Mesendoderm (in vitro differentiated cells): Measurements from ENCODE around the gene NFATC1.
A peak's percentile ranks its signal among the peaks of the same experiment; 100 is the strongest.

ENCODE experiments used
- DNase-seq: peaks from one replicate; pipeline ENCODE4 v3.0.0; 2013
- H2AK5ac ChIP-seq: 2 replicates; pipeline ENCODE4 v1.6.1; 2013; ENCODE audit warnings: low read length, inconsistent platforms
- H2BK120ac ChIP-seq: 2 replicates; pipeline ENCODE4 v1.6.1; 2013; ENCODE audit warnings: low read depth, mild to moderate bottlenecking, low read length, moderate library complexity, mixed read lengths
- H2BK15ac ChIP-seq: replicated peaks from 2 replicates; pipeline ENCODE4 v1.6.1; 2013; ENCODE audit warnings: low read depth, mild to moderate bottlenecking, moderate library complexity
- H2BK5ac ChIP-seq: 2 replicates; pipeline ENCODE4 v1.6.1; 2013; ENCODE audit warnings: low read length, inconsistent platforms
- H3K18ac ChIP-seq: 2 replicates; pipeline ENCODE4 v1.6.1; 2013; ENCODE audit warnings: mild to moderate bottlenecking, low read length, mixed read lengths
- H3K23ac ChIP-seq: one replicate; pipeline ENCODE4 v1.6.1; 2013; ENCODE audit warnings: low read length
- H3K27ac ChIP-seq: 2 replicates; pipeline ENCODE4 v1.5.1; 2013; ENCODE audit warnings: low read depth, mild to moderate bottlenecking, inconsistent platforms, low read length, moderate library complexity
- H3K27me3 ChIP-seq: 2 replicates; pipeline ENCODE4 v1.6.1; 2013; ENCODE audit warnings: low read length, control low read depth, mild to moderate bottlenecking, inconsistent platforms; ENCODE audit not compliant: insufficient read depth, poor library complexity
- H3K36me3 ChIP-seq: 2 replicates; pipeline ENCODE4 v1.6.1; 2013; ENCODE audit warnings: low read length, inconsistent platforms; ENCODE audit not compliant: control insufficient read depth, insufficient read depth
- H3K4ac ChIP-seq: one replicate; pipeline ENCODE4 v1.6.1; 2013; ENCODE audit warnings: low read depth, mild to moderate bottlenecking, low read length, moderate library complexity
- H3K4me1 ChIP-seq: 2 replicates; pipeline ENCODE4 v1.6.1; 2013; ENCODE audit warnings: low read depth, low read length, inconsistent platforms; ENCODE audit not compliant: control insufficient read depth
- H3K4me2 ChIP-seq: 2 replicates; pipeline ENCODE4 v1.6.1; 2013; ENCODE audit warnings: low read length
- H3K4me3 ChIP-seq: 2 replicates; pipeline ENCODE4 v1.5.1; 2013; ENCODE audit warnings: mild to moderate bottlenecking, low read length
- H3K56ac ChIP-seq: one replicate; pipeline ENCODE4 v1.6.1; 2013; ENCODE audit warnings: low read length
- H3K79me1 ChIP-seq: 2 replicates; pipeline ENCODE4 v1.6.1; 2013; ENCODE audit warnings: low read length, inconsistent platforms
- H3K79me2 ChIP-seq: 2 replicates; pipeline ENCODE4 v1.6.1; 2013; ENCODE audit warnings: mild to moderate bottlenecking, low read length; ENCODE audit not compliant: control insufficient read depth, insufficient read depth
- H3K9ac ChIP-seq: 2 replicates; pipeline ENCODE4 v1.6.1; 2013; ENCODE audit warnings: low read length, inconsistent platforms
- H4K5ac ChIP-seq: one replicate; pipeline ENCODE4 v1.6.1; 2013; ENCODE audit warnings: low read length
- H4K8ac ChIP-seq: one replicate; pipeline ENCODE4 v1.6.1; 2013; ENCODE audit warnings: low read depth, mild to moderate bottlenecking, control low read depth, low read length, moderate library complexity
- WGBS: extraction: QIAGEN DNeasy Blood & Tissue Kit; methylation state at CpG from one replicate; pipeline ENCODE4 v1.1.7; 2013; ENCODE audit warnings: low lambda C conversion rate, missing lambda C conversion rate; ENCODE audit not compliant: insufficient coverage; ENCODE audit errors: extremely low coverage; 5-methylcytosine and 5-hydroxymethylcytosine counted together

Gene NFATC1

GRCh38 chr18:79394534-79395307, 1.0 kb upstream of the NFATC1 start:
- Histone ChIP-seq H3K4ac (peak overlapping the region; percentile 48), H3K9ac (peak overlapping the region; percentile 47), H2BK15ac (no peak overlapping the region), H3K18ac (peak overlapping the region; percentile 98), H4K8ac (no peak overlapping the region), H3K36me3 (no peaks in the 10 kb centered on the region), H3K79me1 (no peaks in the 10 kb centered on the region), H2BK5ac (no peak overlapping the region), H3K79me2 (no peaks in the 10 kb centered on the region), H3K23ac (no peak overlapping the region), H2AK5ac (no peak overlapping the region), H3K27me3 (peaks cover 51% of the 10 kb centered on the region), H3K27ac (peak overlapping the region; percentile 17), H4K5ac (no peak overlapping the region), H3K4me2 (peak overlapping the region; percentile 34), H3K4me1 (no peaks in the 10 kb centered on the region), H2BK120ac (no peak overlapping the region), H3K4me3 (no peak overlapping the region), H3K56ac (peak overlapping the region; percentile 78)
- WGBS, result no CpG with 5 or more reads among the region's 67 CpGs
- DNase-seq, result peak; percentile 78

DNA sequence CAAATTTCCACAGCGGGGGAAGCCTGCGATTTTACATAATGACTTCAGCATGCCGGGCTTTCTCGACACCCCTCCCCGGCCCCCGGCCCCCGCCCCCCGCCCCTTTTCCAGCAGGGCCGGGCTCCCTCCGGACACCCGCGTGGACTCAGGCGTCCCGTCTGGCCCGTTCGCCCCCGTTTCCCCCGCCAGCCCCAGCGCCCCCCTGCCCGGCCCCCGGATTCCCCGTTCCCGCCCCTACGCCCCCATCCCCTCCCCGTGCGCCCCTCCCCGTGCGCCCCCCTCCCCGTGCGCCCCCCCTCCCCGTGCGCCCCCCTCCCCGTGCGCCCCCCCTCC, 456 bp upstream of the NFATC1 start:
- H3K27me3 ChIP-seq, result peaks cover 51% of the 10 kb centered on the region
- no peaks in the 10 kb centered on the region for H3K36me3 ChIP-seq
- no peak overlapping the region for H3K56ac ChIP-seq
- H3K4ac ChIP-seq, result no peak overlapping the region
- no peaks in the 10 kb centered on the region for H3K4me1 ChIP-seq
- no peak overlapping the region for H2BK5ac ChIP-seq
- H3K79me2 ChIP-seq, result no peaks in the 10 kb centered on the region
- H2AK5ac ChIP-seq, result no peak overlapping the region
- no peak overlapping the region for H2BK120ac ChIP-seq
- no peaks in the 10 kb centered on the region for H3K79me1 ChIP-seq
- peak overlapping the region; percentile 34 for H3K18ac ChIP-seq
- no peak overlapping the region for H3K4me3 ChIP-seq
- no peak overlapping the region for H3K4me2 ChIP-seq
- H3K9ac ChIP-seq, result no peak overlapping the region
- H4K8ac ChIP-seq, result no peak overlapping the region
- no peak overlapping the region for H3K27ac ChIP-seq
- DNase-seq, result no peak
- H2BK15ac ChIP-seq, result no peak overlapping the region
- no peak overlapping the region for H4K5ac ChIP-seq
- H3K23ac ChIP-seq, result no peak overlapping the region
- no CpG with 5 or more reads among the region's 34 CpGs for WGBS

DNA sequence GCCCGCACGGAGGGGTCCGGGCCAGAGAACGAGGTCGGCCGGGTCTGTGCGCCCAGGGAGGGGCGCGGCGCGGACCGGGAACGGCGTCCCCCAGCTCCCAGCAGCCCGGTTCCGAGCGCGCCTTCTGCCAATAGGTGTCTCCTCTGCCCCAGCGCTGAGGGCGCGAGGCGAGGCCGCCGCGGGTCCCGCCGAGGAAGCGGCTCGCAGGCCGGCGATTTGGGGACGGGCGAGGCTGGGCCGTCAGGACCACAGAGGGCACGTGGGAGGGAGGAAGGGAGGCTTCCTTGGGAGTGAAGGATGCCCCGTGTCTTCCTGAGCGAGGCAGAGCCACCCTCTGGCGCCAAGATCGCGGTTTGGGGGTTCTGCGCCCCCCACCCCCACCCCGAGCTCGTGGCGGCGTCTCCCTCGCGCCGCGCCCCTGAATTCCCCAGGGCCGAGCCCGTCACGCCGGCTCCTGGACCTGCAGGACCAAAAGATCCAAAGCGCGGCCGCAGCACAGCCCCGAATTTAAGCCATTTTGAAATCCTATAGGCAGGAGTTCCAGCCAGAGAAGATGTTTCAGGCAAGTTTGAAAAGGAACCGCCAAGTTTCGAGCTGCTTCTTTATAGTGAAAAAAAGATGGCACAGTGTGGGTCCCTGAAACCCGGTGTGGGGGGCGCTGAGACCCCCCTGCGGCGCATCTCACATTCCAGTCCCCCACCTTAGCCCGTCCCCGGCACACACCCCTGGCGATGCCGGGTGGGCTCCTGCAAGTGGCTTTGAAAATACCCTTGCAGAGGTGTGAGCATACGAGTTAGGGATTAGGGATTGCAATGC, 909 bp downstream of the NFATC1 start:
- Histone ChIP-seq H2BK15ac (no peak overlapping the region), H3K79me2 (no peaks in the 10 kb centered on the region), H3K79me1 (no peaks in the 10 kb centered on the region), H2AK5ac (no peak overlapping the region), H3K27me3 (peaks cover 49% of the 10 kb centered on the region), H3K23ac (no peak overlapping the region), H3K4me2 (peak overlapping the region; percentile 54), H3K4ac (peak overlapping the region; percentile 23), H3K9ac (peak overlapping the region; percentile 73), H3K27ac (no peak overlapping the region), H3K4me3 (peak overlapping the region; percentile 35), H3K36me3 (no peaks in the 10 kb centered on the region), H4K5ac (no peak overlapping the region), H3K4me1 (no peaks in the 10 kb centered on the region), H4K8ac (no peak overlapping the region), H2BK120ac (no peak overlapping the region), H2BK5ac (no peak overlapping the region), H3K56ac (peak overlapping the region; percentile 87), H3K18ac (peak overlapping the region; percentile 82)
- peak; percentile 63 for DNase-seq
- WGBS, result no CpG with 5 or more reads among the region's 68 CpGs

- no peak overlapping the region for H3K18ac ChIP-seq
- H2BK15ac ChIP-seq, result no peak overlapping the region
- no peak overlapping the region for H3K4me2 ChIP-seq
- H3K23ac ChIP-seq, result no peak overlapping the region
- no peak overlapping the region for H2BK120ac ChIP-seq
- no peak overlapping the region for H2AK5ac ChIP-seq
- H3K36me3 ChIP-seq, result no peaks in the 10 kb centered on the region
- no peaks in the 10 kb centered on the region for H3K79me1 ChIP-seq
- no peak overlapping the region for H4K8ac ChIP-seq
- no peak overlapping the region for H3K4ac ChIP-seq
- H3K27me3 ChIP-seq, result peaks cover 43% of the 10 kb centered on the region
- WGBS, result no CpG with 5 or more reads among the region's 27 CpGs
- no peak overlapping the region for H4K5ac ChIP-seq
- no peak overlapping the region for H3K4me3 ChIP-seq
- DNase-seq, result no peak
- no peaks in the 10 kb centered on the region for H3K79me2 ChIP-seq
- H3K27ac ChIP-seq, result no peak overlapping the region
- no peaks in the 10 kb centered on the region for H3K4me1 ChIP-seq
- H3K9ac ChIP-seq, result no peak overlapping the region
- H3K56ac ChIP-seq, result peak overlapping the region; percentile 70
- no peak overlapping the region for H2BK5ac ChIP-seq
These were observed 1.6 kb downstream of the NFATC1 start for GRCh38 chr18:79397247-79397829.

GRCh38 chr18:79397830-79398761, 2.4 kb downstream of the NFATC1 start:
- no CpG with 5 or more reads among the region's 38 CpGs for WGBS
- DNase-seq, result no peak
- Histone ChIP-seq H3K23ac (no peak overlapping the region), H2BK120ac (no peak overlapping the region), H3K4me3 (no peak overlapping the region), H2AK5ac (no peak overlapping the region), H3K36me3 (no peaks in the 10 kb centered on the region), H3K18ac (no peak overlapping the region), H3K56ac (peak overlapping the region; percentile 57), H3K79me2 (no peaks in the 10 kb centered on the region), H3K79me1 (no peaks in the 10 kb centered on the region), H3K4me1 (no peaks in the 10 kb centered on the region), H3K27ac (no peak overlapping the region), H2BK15ac (no peak overlapping the region), H4K8ac (no peak overlapping the region), H3K4me2 (no peak overlapping the region), H4K5ac (no peak overlapping the region), H3K27me3 (peaks cover 35% of the 10 kb centered on the region), H3K9ac (peak overlapping the region; percentile 20), H3K4ac (no peak overlapping the region), H2BK5ac (no peak overlapping the region)
